Measurements from ENCODE around the gene PI4KA. TPM values are rescaled to one million over a fixed set of nuclear protein-coding genes. Genes with fewer than 3 reads are reported as not detected.
A peak's percentile ranks its signal among the peaks of the same experiment; 100 is the strongest.

Gene PI4KA
- total and polyA plus RNA-seq, 2 of the 13 experiments (the other 11 are each of a cell fraction or from before 2014, with no cell fraction given), result 27.4 to 56.4 TPM

DNA sequence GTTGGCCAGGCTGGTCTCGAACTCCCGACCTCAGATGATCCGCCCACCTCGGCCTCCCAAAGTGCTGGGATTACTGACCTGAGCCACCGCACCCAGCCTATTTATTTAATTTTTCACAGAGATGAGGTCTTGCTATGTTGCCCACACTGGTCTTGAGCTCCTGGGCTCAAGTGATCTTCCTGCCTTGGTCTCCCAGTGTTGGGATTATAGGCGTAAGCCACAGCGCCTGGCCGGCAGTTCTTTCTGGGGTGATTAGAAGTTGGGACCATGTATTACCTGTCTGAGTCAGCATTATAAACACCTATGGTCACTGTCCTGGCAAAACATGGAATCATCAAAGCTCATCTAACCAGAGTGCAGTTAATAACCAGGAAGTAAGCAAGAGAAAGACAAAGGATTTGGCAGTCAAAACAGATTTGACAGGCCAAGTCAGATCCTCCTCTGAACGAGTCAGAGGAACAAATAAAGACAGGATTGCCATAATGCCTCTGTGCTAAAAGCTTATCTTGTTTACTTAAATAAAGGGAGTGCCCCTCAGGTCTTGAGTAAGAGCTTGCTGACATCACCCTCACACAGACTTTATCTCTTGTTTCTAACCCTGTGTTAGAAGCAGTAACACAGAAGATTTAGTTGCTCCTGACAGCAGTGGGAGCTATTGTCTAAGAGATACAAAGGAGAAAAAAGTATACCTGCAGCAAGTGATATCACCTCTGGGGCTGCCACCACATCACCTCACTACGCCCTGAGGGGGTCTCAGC lies 81.0 kb downstream of the PI4KA start (continued):
- TF ChIP-seq KDM4B (CRISPR knock-in tag; IDR thresholded peaks at IDR 0.05) (no peak), U2AF1 (optimal IDR thresholded peaks at IDR 0.05; ENCODE audit: low read depth, low read length) (no peak), SIN3B (IDR thresholded peaks at IDR 0.05; ENCODE audit: low read length) (no peak), SALL2 (CRISPR knock-in tag; IDR thresholded peaks at IDR 0.05) (0 out of 2 replicates have a peak, but pooled peaks have one; percentile 18), ZNF788 (CRISPR knock-in tag; IDR thresholded peaks at IDR 0.05; ENCODE audit: borderline replicate concordance) (no peak; the same call in 1 of the 2 replicates), MTA3 (CRISPR knock-in tag; IDR thresholded peaks at IDR 0.05) (no peak), POGZ (CRISPR knock-in tag; IDR thresholded peaks at IDR 0.05) (0 out of 2 replicates have a peak, but pooled peaks have one; percentile 33), ZSCAN22 (CRISPR knock-in tag; IDR thresholded peaks at IDR 0.05) (no peak), ZNF34 (CRISPR knock-in tag; IDR thresholded peaks at IDR 0.05; ENCODE audit: borderline replicate concordance) (no peak), RFX5 (IDR thresholded peaks at IDR 0.05; ENCODE audit: low read depth, low read length) (no peak), SP2 (CRISPR knock-in tag; IDR thresholded peaks at IDR 0.05) (no peak), ZNF256 (CRISPR knock-in tag; conservative IDR thresholded peaks at IDR 0.05) (no peak), DPF2 (CRISPR knock-in tag; IDR thresholded peaks at IDR 0.05; ENCODE audit: borderline replicate concordance, low read depth) (peak; percentile 61; the same call in 1 of the 2 replicates), ZNF510 (CRISPR knock-in tag; IDR thresholded peaks at IDR 0.05; ENCODE audit: low read depth) (no peak), ZNF30 (CRISPR knock-in tag; IDR thresholded peaks at IDR 0.05) (no peak), ZUFSP (CRISPR knock-in tag; IDR thresholded peaks at IDR 0.05; ENCODE audit: borderline replicate concordance) (no peak)
- TF ChIP-seq, protein P1, sequence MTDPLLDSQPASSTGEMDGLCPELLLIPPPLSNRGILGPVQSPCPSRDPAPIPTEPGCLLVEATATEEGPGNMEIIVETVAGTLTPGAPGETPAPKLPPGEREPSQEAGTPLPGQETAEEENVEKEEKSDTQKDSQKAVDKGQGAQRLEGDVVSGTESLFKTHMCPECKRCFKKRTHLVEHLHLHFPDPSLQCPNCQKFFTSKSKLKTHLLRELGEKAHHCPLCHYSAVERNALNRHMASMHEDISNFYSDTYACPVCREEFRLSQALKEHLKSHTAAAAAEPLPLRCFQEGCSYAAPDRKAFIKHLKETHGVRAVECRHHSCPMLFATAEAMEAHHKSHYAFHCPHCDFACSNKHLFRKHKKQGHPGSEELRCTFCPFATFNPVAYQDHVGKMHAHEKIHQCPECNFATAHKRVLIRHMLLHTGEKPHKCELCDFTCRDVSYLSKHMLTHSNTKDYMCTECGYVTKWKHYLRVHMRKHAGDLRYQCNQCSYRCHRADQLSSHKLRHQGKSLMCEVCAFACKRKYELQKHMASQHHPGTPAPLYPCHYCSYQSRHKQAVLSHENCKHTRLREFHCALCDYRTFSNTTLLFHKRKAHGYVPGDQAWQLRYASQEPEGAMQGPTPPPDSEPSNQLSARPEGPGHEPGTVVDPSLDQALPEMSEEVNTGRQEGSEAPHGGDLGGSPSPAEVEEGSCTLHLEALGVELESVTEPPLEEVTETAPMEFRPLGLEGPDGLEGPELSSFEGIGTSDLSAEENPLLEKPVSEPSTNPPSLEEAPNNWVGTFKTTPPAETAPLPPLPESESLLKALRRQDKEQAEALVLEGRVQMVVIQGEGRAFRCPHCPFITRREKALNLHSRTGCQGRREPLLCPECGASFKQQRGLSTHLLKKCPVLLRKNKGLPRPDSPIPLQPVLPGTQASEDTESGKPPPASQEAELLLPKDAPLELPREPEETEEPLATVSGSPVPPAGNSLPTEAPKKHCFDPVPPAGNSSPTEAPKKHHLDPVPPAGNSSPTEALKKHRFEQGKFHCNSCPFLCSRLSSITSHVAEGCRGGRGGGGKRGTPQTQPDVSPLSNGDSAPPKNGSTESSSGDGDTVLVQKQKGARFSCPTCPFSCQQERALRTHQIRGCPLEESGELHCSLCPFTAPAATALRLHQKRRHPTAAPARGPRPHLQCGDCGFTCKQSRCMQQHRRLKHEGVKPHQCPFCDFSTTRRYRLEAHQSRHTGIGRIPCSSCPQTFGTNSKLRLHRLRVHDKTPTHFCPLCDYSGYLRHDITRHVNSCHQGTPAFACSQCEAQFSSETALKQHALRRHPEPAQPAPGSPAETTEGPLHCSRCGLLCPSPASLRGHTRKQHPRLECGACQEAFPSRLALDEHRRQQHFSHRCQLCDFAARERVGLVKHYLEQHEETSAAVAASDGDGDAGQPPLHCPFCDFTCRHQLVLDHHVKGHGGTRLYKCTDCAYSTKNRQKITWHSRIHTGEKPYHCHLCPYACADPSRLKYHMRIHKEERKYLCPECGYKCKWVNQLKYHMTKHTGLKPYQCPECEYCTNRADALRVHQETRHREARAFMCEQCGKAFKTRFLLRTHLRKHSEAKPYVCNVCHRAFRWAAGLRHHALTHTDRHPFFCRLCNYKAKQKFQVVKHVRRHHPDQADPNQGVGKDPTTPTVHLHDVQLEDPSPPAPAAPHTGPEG (CRISPR knock-in tag; IDR thresholded peaks at IDR 0.05), result no peak
- TF ChIP-seq, protein P2, sequence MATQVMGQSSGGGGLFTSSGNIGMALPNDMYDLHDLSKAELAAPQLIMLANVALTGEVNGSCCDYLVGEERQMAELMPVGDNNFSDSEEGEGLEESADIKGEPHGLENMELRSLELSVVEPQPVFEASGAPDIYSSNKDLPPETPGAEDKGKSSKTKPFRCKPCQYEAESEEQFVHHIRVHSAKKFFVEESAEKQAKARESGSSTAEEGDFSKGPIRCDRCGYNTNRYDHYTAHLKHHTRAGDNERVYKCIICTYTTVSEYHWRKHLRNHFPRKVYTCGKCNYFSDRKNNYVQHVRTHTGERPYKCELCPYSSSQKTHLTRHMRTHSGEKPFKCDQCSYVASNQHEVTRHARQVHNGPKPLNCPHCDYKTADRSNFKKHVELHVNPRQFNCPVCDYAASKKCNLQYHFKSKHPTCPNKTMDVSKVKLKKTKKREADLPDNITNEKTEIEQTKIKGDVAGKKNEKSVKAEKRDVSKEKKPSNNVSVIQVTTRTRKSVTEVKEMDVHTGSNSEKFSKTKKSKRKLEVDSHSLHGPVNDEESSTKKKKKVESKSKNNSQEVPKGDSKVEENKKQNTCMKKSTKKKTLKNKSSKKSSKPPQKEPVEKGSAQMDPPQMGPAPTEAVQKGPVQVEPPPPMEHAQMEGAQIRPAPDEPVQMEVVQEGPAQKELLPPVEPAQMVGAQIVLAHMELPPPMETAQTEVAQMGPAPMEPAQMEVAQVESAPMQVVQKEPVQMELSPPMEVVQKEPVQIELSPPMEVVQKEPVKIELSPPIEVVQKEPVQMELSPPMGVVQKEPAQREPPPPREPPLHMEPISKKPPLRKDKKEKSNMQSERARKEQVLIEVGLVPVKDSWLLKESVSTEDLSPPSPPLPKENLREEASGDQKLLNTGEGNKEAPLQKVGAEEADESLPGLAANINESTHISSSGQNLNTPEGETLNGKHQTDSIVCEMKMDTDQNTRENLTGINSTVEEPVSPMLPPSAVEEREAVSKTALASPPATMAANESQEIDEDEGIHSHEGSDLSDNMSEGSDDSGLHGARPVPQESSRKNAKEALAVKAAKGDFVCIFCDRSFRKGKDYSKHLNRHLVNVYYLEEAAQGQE (IDR thresholded peaks at IDR 0.05; ENCODE audit: borderline replicate concordance in 1 of 2, low read depth in 1 of 2, low read length in 2 of 2), result peak in 1 of 2 experiments; percentile 64; a peak in 2 of 4 replicates

All from HepG2 (cell line).